Activated naive CD4-positive, alpha-beta T cell treated with anti-CD3 and anti-CD28 coated beads for 36 hours (primary cell): Measurements from ENCODE around the gene TP53. TPM values are rescaled to one million over a fixed set of nuclear protein-coding genes. Genes with fewer than 3 reads are reported as not detected.

ENCODE experiments used
- CTCF ChIA-PET: fragments of 350-600 bp; sonication (Branson Sonifier 250); formaldehyde crosslinking; loops from one replicate; lab custom pipeline; 2021; ENCODE audit warnings: antibody characterized with exemption; lab: Charles Lee
- DNase-seq: peaks from one replicate; pipeline ENCODE4 v3.0.0-alpha.2; 2020
- H3K27ac Mint-ChIP-seq: one replicate; pipeline ENCODE4 v1.8.0; 2021; ENCODE audit warnings: mild to moderate bottlenecking, mixed read lengths
- H3K27me3 Mint-ChIP-seq: one replicate; pipeline ENCODE4 v1.8.0; 2021; ENCODE audit warnings: low read depth, mixed read lengths
- H3K36me3 Mint-ChIP-seq: one replicate; pipeline ENCODE4 v1.8.0; 2021; ENCODE audit warnings: low read depth, mixed read lengths
- H3K4me1 Mint-ChIP-seq: one replicate; pipeline ENCODE4 v1.8.0; 2021; ENCODE audit warnings: low read depth, mixed read lengths
- H3K4me3 Mint-ChIP-seq: one replicate; pipeline ENCODE4 v1.8.0; 2021; ENCODE audit warnings: mild to moderate bottlenecking, moderate library complexity, mixed read lengths
- H3K9me3 Mint-ChIP-seq: one replicate; pipeline ENCODE4 v1.8.0; 2021; ENCODE audit warnings: mixed read lengths
- intact Hi-C: fragments of 100-400 bp; cut with micrococcal nuclease; formaldehyde crosslinking; loops from one replicate; pipeline ENCODE4 v1.15.1; 2023
- total RNA-seq, 2 experiments: library from RNA; stranded (reverse); gene quantifications; one replicate each; pipeline ENCODE4 v1.2.3, GENCODE V29; 2021

Gene TP53
- total RNA-seq, 2 experiments from 2014 or later, result 148 to 149 TPM

GRCh38 chr17:7623661-7624060 is 63.6 kb downstream of the TP53 start:
- Mint-ChIP-seq H3K27me3 (no peaks in the 10 kb centered on the region), H3K4me1 (peaks cover 7% of the 10 kb centered on the region), H3K4me3 (no peak overlapping the region), H3K36me3 (peaks cover 1% of the 10 kb centered on the region), H3K27ac (no peak overlapping the region), H3K9me3 (no peaks in the 10 kb centered on the region)
- no peak for DNase-seq
- intact Hi-C loops, result no loop called here
- CTCF ChIA-PET, result no interaction called here

- no peaks in the 10 kb centered on the region for H3K4me1 Mint-ChIP-seq
- CTCF ChIA-PET, result interaction anchor here (0.7 to 1.5 kb wide), 3 partner anchors 10 to 322 kb away, joined by 3 to 4 read pairs (median 3); partner anchors contain the start of gene SHBG
- no peak overlapping the region for H3K27ac Mint-ChIP-seq
- no peaks in the 10 kb centered on the region for H3K9me3 Mint-ChIP-seq
- H3K4me3 Mint-ChIP-seq, result no peak overlapping the region
- intact Hi-C loops, result no loop called here
- DNase-seq, result no peak
- H3K27me3 Mint-ChIP-seq, result no peaks in the 10 kb centered on the region
- H3K36me3 Mint-ChIP-seq, result no peaks in the 10 kb centered on the region
These were observed 66.5 kb downstream of the TP53 start for GRCh38 chr17:7620835-7621234.

GRCh38 chr17:7618608-7619007 is 68.7 kb downstream of the TP53 start:
- Mint-ChIP-seq H3K4me3 (no peak overlapping the region), H3K4me1 (peaks cover 2% of the 10 kb centered on the region), H3K27ac (no peak overlapping the region), H3K27me3 (no peaks in the 10 kb centered on the region), H3K9me3 (no peaks in the 10 kb centered on the region), H3K36me3 (no peaks in the 10 kb centered on the region)
- no peak for DNase-seq
- intact Hi-C loops, result loop anchor here (5.0 to 10.0 kb wide), 2 partner anchors 224 to 536 kb away; partner anchors contain the start of gene PER1
- CTCF ChIA-PET, result interaction anchor here (2.1 kb wide), 1 partner anchor 69 kb away, joined by 6 read pairs; the partner anchor contains the start of genes TP53 and WRAP53

Other genes with a start within 250 kb of the TP53 start
- gene FGF11, start 248.0 kb downstream of the TP53 start, total RNA-seq, result 1 to 10 TPM; 1.3 to 1.6 TPM
- gene CHRNB1, start 242.4 kb downstream of the TP53 start, total RNA-seq, result 1 to 10 TPM; 5.1 to 5.9 TPM
- 1 to 10 TPM; 9.2 to 9.4 TPM for gene ZBTB4, start 207.9 kb downstream of the TP53 start, total RNA-seq
- gene SLC35G6, start 206.0 kb downstream of the TP53 start, total RNA-seq, result not detected
- gene POLR2A, start 203.1 kb downstream of the TP53 start, total RNA-seq, result 100 to 1,000 TPM; 204 to 205 TPM
- gene TNFSF12, start 138.4 kb downstream of the TP53 start, total RNA-seq, result 1 to 10 TPM; 5.8 to 7.4 TPM
- 1 to 10 TPM; 2.1 to 2.6 TPM for gene TNFSF13, start 128.7 kb downstream of the TP53 start, total RNA-seq
- 10 to 100 TPM; 43.2 to 46.9 TPM for gene SENP3, start 125.6 kb downstream of the TP53 start, total RNA-seq
- gene CD68, start 107.9 kb downstream of the TP53 start, total RNA-seq, result 10 to 100 TPM; 11.6 to 12.6 TPM
- 10 to 100 TPM; 48.8 to 53.5 TPM for gene MPDU1, start 103.6 kb downstream of the TP53 start, total RNA-seq
- under 1 TPM in 1 of 2 experiments, not detected in 1; 0.20 TPM for gene SOX15, start 97.4 kb downstream of the TP53 start, total RNA-seq
- 10 to 100 TPM; 29.7 to 36.8 TPM for gene FXR2, start 72.6 kb downstream of the TP53 start, total RNA-seq
- gene SAT2, start 59.7 kb downstream of the TP53 start, total RNA-seq, result 10 to 100 TPM; 14.3 to 16.9 TPM
- gene SHBG, start 57.4 kb downstream of the TP53 start, total RNA-seq, result not detected
- under 1 TPM; 0.14 to 0.30 TPM for gene ATP1B2, start 36.6 kb downstream of the TP53 start, total RNA-seq
- gene WRAP53, start 987 bp upstream of the TP53 start, total RNA-seq, result 10 to 100 TPM; 13.7 to 14.7 TPM
- not detected for gene EFNB3, start 17.7 kb upstream of the TP53 start, total RNA-seq
- not detected for gene DNAH2, start 30.3 kb upstream of the TP53 start, total RNA-seq
- gene KDM6B, start 146.7 kb upstream of the TP53 start, total RNA-seq, result 10 to 100 TPM; 22.7 to 24.1 TPM
- 1 to 10 TPM; 1.2 to 1.5 TPM for gene TMEM88, start 167.6 kb upstream of the TP53 start, total RNA-seq
- gene NAA38, start 170.1 kb upstream of the TP53 start, total RNA-seq, result 10 to 100 TPM; 75.0 to 75.3 TPM
- gene CYB5D1, start 170.5 kb upstream of the TP53 start, total RNA-seq, result 1 to 10 TPM; 6.1 to 6.5 TPM
- 100 to 1,000 TPM; 180 to 185 TPM for gene CHD3, start 201.3 kb upstream of the TP53 start, total RNA-seq
- gene RNF227, start 228.8 kb upstream of the TP53 start, total RNA-seq, result 1 to 10 TPM; 3.1 to 3.8 TPM
- 1 to 10 TPM; 2.2 TPM for gene KCNAB3, start 242.4 kb upstream of the TP53 start, total RNA-seq
- gene TRAPPC1, start 244.5 kb upstream of the TP53 start, total RNA-seq, result 100 to 1,000 TPM; 162 to 172 TPM
- gene CNTROB, start 244.7 kb upstream of the TP53 start, total RNA-seq, result 10 to 100 TPM; 49.3 to 56.3 TPM